Nephron progenitor cell (in vitro differentiated cells): ENCODE data around the gene PAH.

Experiments
- DNase-seq: peaks from one replicate; pipeline ENCODE4 v3.0.0; 2021
- H3K27ac Mint-ChIP-seq: 2 replicates; pipeline ENCODE4 v1.8.0; 2021; ENCODE audit warnings: mild to moderate bottlenecking, moderate library complexity, mixed read lengths
- H3K27me3 Mint-ChIP-seq: 2 replicates; pipeline ENCODE4 v1.8.0; 2021; ENCODE audit warnings: mild to moderate bottlenecking, low read depth, mixed read lengths; ENCODE audit not compliant: poor library complexity
- H3K36me3 Mint-ChIP-seq: 2 replicates; pipeline ENCODE4 v1.8.0; 2021; ENCODE audit warnings: low read depth, mixed read lengths
- H3K4me1 Mint-ChIP-seq: 2 replicates; pipeline ENCODE4 v1.8.0; 2021; ENCODE audit warnings: mixed read lengths
- H3K4me3 Mint-ChIP-seq: 2 replicates; pipeline ENCODE4 v1.8.0; 2021; ENCODE audit warnings: mild to moderate bottlenecking, moderate library complexity, mixed read lengths
- H3K9me3 Mint-ChIP-seq: 2 replicates; pipeline ENCODE4 v1.8.0; 2021; ENCODE audit warnings: mild to moderate bottlenecking, moderate library complexity, mixed read lengths
- TF ChIP-seq, protein P1 (sequence below): fragments of 200-600 bp; sonication (generic); IDR thresholded peaks from 2 replicates; pipeline ENCODE4 v1.5.0; 2021; ENCODE audit warnings: antibody characterized with exemption

PAH gene

GRCh38 chr12:102883204-102883799, 33.7 kb downstream of the PAH start:
- no peaks in the 10 kb centered on the region for H3K9me3 Mint-ChIP-seq
- TF ChIP-seq, protein P1, sequence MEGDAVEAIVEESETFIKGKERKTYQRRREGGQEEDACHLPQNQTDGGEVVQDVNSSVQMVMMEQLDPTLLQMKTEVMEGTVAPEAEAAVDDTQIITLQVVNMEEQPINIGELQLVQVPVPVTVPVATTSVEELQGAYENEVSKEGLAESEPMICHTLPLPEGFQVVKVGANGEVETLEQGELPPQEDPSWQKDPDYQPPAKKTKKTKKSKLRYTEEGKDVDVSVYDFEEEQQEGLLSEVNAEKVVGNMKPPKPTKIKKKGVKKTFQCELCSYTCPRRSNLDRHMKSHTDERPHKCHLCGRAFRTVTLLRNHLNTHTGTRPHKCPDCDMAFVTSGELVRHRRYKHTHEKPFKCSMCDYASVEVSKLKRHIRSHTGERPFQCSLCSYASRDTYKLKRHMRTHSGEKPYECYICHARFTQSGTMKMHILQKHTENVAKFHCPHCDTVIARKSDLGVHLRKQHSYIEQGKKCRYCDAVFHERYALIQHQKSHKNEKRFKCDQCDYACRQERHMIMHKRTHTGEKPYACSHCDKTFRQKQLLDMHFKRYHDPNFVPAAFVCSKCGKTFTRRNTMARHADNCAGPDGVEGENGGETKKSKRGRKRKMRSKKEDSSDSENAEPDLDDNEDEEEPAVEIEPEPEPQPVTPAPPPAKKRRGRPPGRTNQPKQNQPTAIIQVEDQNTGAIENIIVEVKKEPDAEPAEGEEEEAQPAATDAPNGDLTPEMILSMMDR = peak; percentile 88
- DNase-seq = peak; percentile 79
- no peak overlapping the region for H3K4me3 Mint-ChIP-seq
- peaks cover 8% of the 10 kb centered on the region for H3K4me1 Mint-ChIP-seq
- H3K27ac Mint-ChIP-seq = no peak overlapping the region
- H3K27me3 Mint-ChIP-seq = peaks cover 35% of the 10 kb centered on the region
- H3K36me3 Mint-ChIP-seq = no peaks in the 10 kb centered on the region

DNA sequence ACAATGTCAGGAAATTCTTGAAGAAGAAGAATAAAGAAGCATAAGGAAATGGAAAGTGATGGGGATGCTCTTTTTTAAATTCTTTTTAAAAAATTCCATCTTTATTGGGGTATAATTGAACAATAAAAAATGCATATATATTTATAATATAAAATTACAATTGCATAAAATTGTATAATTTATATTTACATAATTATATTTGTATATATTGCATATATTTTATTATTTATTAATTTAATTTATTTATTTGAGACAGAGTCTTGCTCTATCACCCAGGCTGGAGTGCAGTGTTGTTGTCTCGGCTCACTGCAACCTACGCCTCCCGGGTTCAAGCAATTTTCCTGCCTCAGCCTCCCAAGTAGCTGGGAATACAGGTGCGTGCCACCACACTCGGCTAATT, 36.3 kb downstream of the PAH start:
- DNase-seq = no peak
- H3K27ac Mint-ChIP-seq = no peak overlapping the region
- H3K4me3 Mint-ChIP-seq = no peak overlapping the region

DNA sequence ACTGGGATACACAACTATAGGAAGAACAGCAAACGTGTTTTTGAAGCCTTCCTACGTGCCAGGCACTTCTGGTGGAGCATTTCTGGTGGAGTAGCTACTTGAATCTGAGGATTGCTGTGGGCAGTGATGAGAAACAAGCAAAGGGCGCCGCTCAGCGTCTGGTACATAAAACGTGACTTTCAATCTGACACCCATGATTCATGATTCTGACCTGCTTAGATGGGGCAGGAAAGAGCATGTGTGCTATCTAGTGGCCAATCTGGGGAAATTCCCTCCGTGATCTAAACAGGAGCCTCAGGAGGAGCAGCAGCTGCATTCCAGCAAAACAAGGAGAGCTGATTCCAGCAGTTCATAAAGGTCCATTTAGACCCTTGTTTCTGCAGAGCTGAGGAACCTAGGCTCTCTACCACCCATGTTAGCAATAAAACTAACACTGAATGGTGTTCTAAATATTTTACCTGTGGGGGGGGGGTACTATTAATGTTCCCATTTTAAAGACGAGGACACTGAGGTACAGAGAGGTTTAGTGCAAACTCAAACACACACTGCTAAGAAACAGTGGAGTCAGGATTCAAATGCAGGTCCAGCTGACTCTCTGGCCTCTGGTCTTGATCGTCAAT, 37.8 kb downstream of the PAH start:
- DNase-seq = peak; percentile 52
- H3K4me3 Mint-ChIP-seq = peak overlapping the region; percentile 33

More for the DNA sequence above, 36.3 kb downstream of the PAH start:
- TF ChIP-seq, protein P1 = no peak
- no peaks in the 10 kb centered on the region for H3K36me3 Mint-ChIP-seq
- H3K27me3 Mint-ChIP-seq = peaks cover 34% of the 10 kb centered on the region
- H3K4me1 Mint-ChIP-seq = peaks cover 11% of the 10 kb centered on the region
- no peaks in the 10 kb centered on the region for H3K9me3 Mint-ChIP-seq

GRCh38 chr12:102876883-102877282, 40.2 kb downstream of the PAH start:
- Mint-ChIP-seq H3K9me3 (no peaks in the 10 kb centered on the region), H3K27ac (no peak overlapping the region), H3K27me3 (peaks cover 36% of the 10 kb centered on the region), H3K36me3 (no peaks in the 10 kb centered on the region), H3K4me1 (peaks cover 11% of the 10 kb centered on the region), H3K4me3 (no peak overlapping the region)
- TF ChIP-seq, protein P1 = peak; percentile 32
- DNase-seq = peak; percentile 15

More for the DNA sequence above, 37.8 kb downstream of the PAH start:
- Mint-ChIP-seq H3K27me3 (peaks cover 34% of the 10 kb centered on the region), H3K36me3 (no peaks in the 10 kb centered on the region), H3K4me1 (peaks cover 11% of the 10 kb centered on the region), H3K27ac (no peak overlapping the region), H3K9me3 (no peaks in the 10 kb centered on the region)
- TF ChIP-seq, protein P1 = peak; percentile 53

DNA sequence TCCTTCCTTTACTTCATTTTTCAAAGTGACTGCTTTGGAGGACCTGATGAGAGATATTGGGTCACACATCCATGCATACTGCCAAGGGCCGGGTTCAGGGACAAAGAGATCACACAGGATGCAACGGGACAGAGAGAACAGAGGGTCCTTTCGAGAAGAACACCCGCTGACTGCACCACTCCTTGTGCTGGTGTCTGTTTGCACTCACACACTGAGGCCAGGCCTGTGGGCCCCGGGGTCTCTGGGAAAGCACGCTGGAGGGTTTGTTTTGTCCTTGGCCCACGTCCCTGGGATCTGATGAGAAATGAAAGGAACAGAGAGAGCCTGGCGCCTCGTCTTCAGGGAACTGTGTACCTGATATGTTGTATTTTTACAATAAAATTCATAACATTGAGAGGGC, 42.2 kb downstream of the PAH start:
- H3K4me1 Mint-ChIP-seq = peaks cover 11% of the 10 kb centered on the region
- no peak for DNase-seq
- no peak overlapping the region for H3K27ac Mint-ChIP-seq
- H3K27me3 Mint-ChIP-seq = peaks cover 22% of the 10 kb centered on the region
- no peaks in the 10 kb centered on the region for H3K36me3 Mint-ChIP-seq
- H3K4me3 Mint-ChIP-seq = no peak overlapping the region
- no peaks in the 10 kb centered on the region for H3K9me3 Mint-ChIP-seq
- TF ChIP-seq, protein P1 = no peak

DNA sequence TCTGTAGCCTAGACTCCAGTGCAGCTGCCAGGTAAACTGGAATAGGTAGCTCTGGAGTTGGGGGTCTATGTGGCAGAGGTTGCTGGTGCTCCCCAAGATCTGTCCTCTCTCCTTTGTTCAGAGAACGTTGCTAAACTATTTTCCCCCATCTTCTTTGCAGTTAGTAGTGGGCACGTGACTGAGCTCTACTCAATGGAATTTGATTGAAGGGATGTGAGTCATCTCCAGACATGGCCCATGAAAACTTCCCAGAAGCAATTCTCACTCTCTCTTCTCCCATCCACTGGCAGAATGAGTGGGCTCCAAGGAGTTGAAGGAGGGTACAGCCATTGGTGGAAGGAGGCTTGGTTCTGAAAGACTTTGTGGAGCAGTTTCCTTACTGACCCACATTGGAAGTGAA, 44.0 kb downstream of the PAH start:
- H3K4me1 Mint-ChIP-seq = no peaks in the 10 kb centered on the region
- no peak for DNase-seq
- H3K27ac Mint-ChIP-seq = no peak overlapping the region
- no peaks in the 10 kb centered on the region for H3K36me3 Mint-ChIP-seq
- TF ChIP-seq, protein P1 = no peak
- H3K9me3 Mint-ChIP-seq = no peaks in the 10 kb centered on the region
- peaks cover 15% of the 10 kb centered on the region for H3K27me3 Mint-ChIP-seq
- H3K4me3 Mint-ChIP-seq = no peak overlapping the region
